ENCODE measurements around the gene CRTAC1.

GRCh38 chr10:97888134-97888533, 142.3 kb downstream of the CRTAC1 start:
- TF ChIP-seq, protein P1, sequence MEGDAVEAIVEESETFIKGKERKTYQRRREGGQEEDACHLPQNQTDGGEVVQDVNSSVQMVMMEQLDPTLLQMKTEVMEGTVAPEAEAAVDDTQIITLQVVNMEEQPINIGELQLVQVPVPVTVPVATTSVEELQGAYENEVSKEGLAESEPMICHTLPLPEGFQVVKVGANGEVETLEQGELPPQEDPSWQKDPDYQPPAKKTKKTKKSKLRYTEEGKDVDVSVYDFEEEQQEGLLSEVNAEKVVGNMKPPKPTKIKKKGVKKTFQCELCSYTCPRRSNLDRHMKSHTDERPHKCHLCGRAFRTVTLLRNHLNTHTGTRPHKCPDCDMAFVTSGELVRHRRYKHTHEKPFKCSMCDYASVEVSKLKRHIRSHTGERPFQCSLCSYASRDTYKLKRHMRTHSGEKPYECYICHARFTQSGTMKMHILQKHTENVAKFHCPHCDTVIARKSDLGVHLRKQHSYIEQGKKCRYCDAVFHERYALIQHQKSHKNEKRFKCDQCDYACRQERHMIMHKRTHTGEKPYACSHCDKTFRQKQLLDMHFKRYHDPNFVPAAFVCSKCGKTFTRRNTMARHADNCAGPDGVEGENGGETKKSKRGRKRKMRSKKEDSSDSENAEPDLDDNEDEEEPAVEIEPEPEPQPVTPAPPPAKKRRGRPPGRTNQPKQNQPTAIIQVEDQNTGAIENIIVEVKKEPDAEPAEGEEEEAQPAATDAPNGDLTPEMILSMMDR (IDR thresholded peaks at IDR 0.05), result no peak
- TF ChIP-seq GATA2 (CRISPR knock-in tag; IDR thresholded peaks at IDR 0.05), result no peak
- TF ChIP-seq REST (IDR thresholded peaks at IDR 0.05; ENCODE audit: low read depth, low read length), result no peak
- TF ChIP-seq, protein P2, sequence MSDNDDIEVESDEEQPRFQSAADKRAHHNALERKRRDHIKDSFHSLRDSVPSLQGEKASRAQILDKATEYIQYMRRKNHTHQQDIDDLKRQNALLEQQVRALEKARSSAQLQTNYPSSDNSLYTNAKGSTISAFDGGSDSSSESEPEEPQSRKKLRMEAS (IDR thresholded peaks at IDR 0.05; ENCODE audit: low read depth), result no peak
- no peak for TF ChIP-seq GABPA (IDR thresholded peaks at IDR 0.05; ENCODE audit: low read depth)
- TF ChIP-seq YY1 (IDR thresholded peaks at IDR 0.05; ENCODE audit: low read depth), result no peak
- TF ChIP-seq EZH2phosphoT487 (IDR thresholded peaks at IDR 0.05; ENCODE audit: borderline replicate concordance, low read depth), result no peak
